ENCODE measurements around the gene TMA7. TPM values are rescaled to one million over a fixed set of nuclear protein-coding genes. Genes with fewer than 3 reads are reported as not detected.
A peak's percentile ranks its signal among the peaks of the same experiment; 100 is the strongest.

TMA7 gene
- total RNA-seq, 4 donors from 2014 or later: 122 to 281 (median 190) TPM

- H3K9me3 ChIP-seq: no peaks in the 10 kb centered on the region
- 56% methylated on average over 7 of the region's 7 CpGs for WGBS
- H3K27me3 ChIP-seq: no peaks in the 10 kb centered on the region
- DNase-seq (ENCODE audit: low spot score in 2 of 2): peak in 1 of 2 donors; percentile 15
- H3K4me3 ChIP-seq: no peak overlapping the region
- TF ChIP-seq CTCF (IDR thresholded peaks at IDR 0.05): no peak
- TF ChIP-seq POLR2A (IDR thresholded peaks at IDR 0.05): no peak
- peaks cover 20% of the 10 kb centered on the region for H3K36me3 ChIP-seq
- peaks cover 8% of the 10 kb centered on the region for H3K4me1 ChIP-seq
- peak overlapping the region; percentile 68 for H3K27ac ChIP-seq
These were observed 52.6 kb downstream of the TMA7 start for GRCh38 chr3:48492461-48493202.

- H3K4me3 ChIP-seq: no peak overlapping the region
- no peak for TF ChIP-seq POLR2A (IDR thresholded peaks at IDR 0.05)
- no peak for TF ChIP-seq CTCF (IDR thresholded peaks at IDR 0.05)
- TF ChIP-seq EP300 (IDR thresholded peaks at IDR 0.05): no peak
- no peaks in the 10 kb centered on the region for H3K27me3 ChIP-seq
- H3K36me3 ChIP-seq: peaks cover 20% of the 10 kb centered on the region
- no peaks in the 10 kb centered on the region for H3K9me3 ChIP-seq
- H3K4me1 ChIP-seq: peaks cover 8% of the 10 kb centered on the region
- DNase-seq (ENCODE audit: low spot score in 2 of 2): peak in 1 of 2 donors; percentile 22
- 62% methylated on average over 3 of the region's 3 CpGs for WGBS
- peak overlapping the region; percentile 68 for H3K27ac ChIP-seq
These were observed 53.1 kb downstream of the TMA7 start for GRCh38 chr3:48493203-48493501.

Other genes with a start within 250 kb of the TMA7 start
- gene CAMP, start 216.8 kb upstream of the TMA7 start, total RNA-seq: not detected
- gene ZNF589, start 199.2 kb upstream of the TMA7 start, total RNA-seq: 10 to 100 TPM in 3 of 4 donors, 1 to 10 TPM in 1; 8.7 to 25.2 (median 14.6) TPM
- 10 to 100 TPM; 16.9 to 27.6 (median 20.6) TPM for gene NME6, start 138.9 kb upstream of the TMA7 start, total RNA-seq
- not detected for gene SPINK8, start 106.6 kb upstream of the TMA7 start, total RNA-seq
- not detected for gene FBXW12, start 68.0 kb upstream of the TMA7 start, total RNA-seq
- gene PLXNB1, start 10.2 kb upstream of the TMA7 start, total RNA-seq: 100 to 1,000 TPM; 188 to 384 (median 220) TPM
- gene CCDC51, start 138 bp upstream of the TMA7 start, total RNA-seq: 10 to 100 TPM in 3 of 4 donors, 1 to 10 TPM in 1; 6.4 to 18.7 (median 13.6) TPM
- gene ATRIP, start 6.5 kb downstream of the TMA7 start, total RNA-seq: 10 to 100 TPM in 2 of 4 donors, 1 to 10 TPM in 2; 8.7 to 12.7 (median 10.2) TPM
- gene SHISA5, start 63.9 kb downstream of the TMA7 start, total RNA-seq: 10 to 100 TPM; 60.1 to 98.0 (median 87.3) TPM
- 10 to 100 TPM in 1 of 4 donors, 1 to 10 TPM in 3; 3.6 to 12.7 (median 8.3) TPM for gene PFKFB4, start 116.5 kb downstream of the TMA7 start, total RNA-seq
- gene UCN2, start 123.5 kb downstream of the TMA7 start, total RNA-seq: 10 to 100 TPM; 10.1 to 23.7 (median 18.0) TPM
- 100 to 1,000 TPM; 287 to 596 (median 348) TPM for gene COL7A1, start 155.1 kb downstream of the TMA7 start, total RNA-seq
- 100 to 1,000 TPM; 294 to 337 (median 319) TPM for gene UQCRC1, start 169.4 kb downstream of the TMA7 start, total RNA-seq
- gene TMEM89, start 181.5 kb downstream of the TMA7 start, total RNA-seq: not detected
- 10 to 100 TPM; 14.0 to 29.4 (median 24.1) TPM for gene SLC26A6, start 195.2 kb downstream of the TMA7 start, total RNA-seq
- 1 to 10 TPM; 1.6 to 3.2 (median 2.0) TPM for gene CELSR3, start 222.6 kb downstream of the TMA7 start, total RNA-seq
- 10 to 100 TPM; 34.8 to 59.2 (median 44.9) TPM for gene NCKIPSD, start 245.7 kb downstream of the TMA7 start, total RNA-seq